ENCODE results near the gene CCDC198. TPM values are rescaled to one million over a fixed set of nuclear protein-coding genes. Genes with fewer than 3 reads are reported as not detected.
A peak's percentile ranks its signal among the peaks of the same experiment; 100 is the strongest.

Gene CCDC198, protein sequence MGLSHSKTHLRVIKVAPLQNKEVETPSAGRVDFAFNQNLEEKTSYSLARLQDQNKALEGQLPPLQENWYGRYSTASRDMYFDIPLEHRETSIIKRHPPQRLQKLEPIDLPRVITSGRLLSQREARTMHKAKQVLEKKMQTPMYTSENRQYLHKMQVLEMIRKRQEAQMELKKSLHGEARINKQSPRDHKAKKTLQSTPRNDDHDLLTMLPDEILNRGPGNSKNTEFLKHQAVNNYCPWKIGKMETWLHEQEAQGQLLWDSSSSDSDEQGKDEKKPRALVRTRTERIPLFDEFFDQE
- total RNA-seq (ENCODE audit: unreplicated experiment): not detected
- long read RNA-seq: 0 reads

- no peaks in the 10 kb centered on the region for H3K9me3 Mint-ChIP-seq (ENCODE audit: unreplicated experiment)
- H3K27me3 Mint-ChIP-seq (ENCODE audit: unreplicated experiment): no peaks in the 10 kb centered on the region
- H3K27ac Mint-ChIP-seq (ENCODE audit: unreplicated experiment): no peak within 1 kb of the TSS
- no peak for TF ChIP-seq CTCF (IDR thresholded peaks at IDR 0.05; ENCODE audit: unreplicated experiment)
- no peaks in the 10 kb centered on the region for H3K4me1 Mint-ChIP-seq (ENCODE audit: unreplicated experiment)
- H3K36me3 Mint-ChIP-seq (ENCODE audit: low read depth, unreplicated experiment): no peaks in the 10 kb centered on the region
- no peak within 1 kb of the TSS for H3K4me3 Mint-ChIP-seq (ENCODE audit: unreplicated experiment)
- no peak for DNase-seq (ENCODE audit: low spot score)
These were observed at the start of gene CCDC198 for GRCh38 chr14:57493467-57494181. TSS of gene CCDC198 (minus strand) at chr14:57493857. CDS start at chr14:57493715, 142 bp downstream.

GRCh38 chr14:57533214-57533613, 39.6 kb upstream of the CCDC198 start:
- peak; percentile 27 for DNase-seq (ENCODE audit: low spot score)

DNA sequence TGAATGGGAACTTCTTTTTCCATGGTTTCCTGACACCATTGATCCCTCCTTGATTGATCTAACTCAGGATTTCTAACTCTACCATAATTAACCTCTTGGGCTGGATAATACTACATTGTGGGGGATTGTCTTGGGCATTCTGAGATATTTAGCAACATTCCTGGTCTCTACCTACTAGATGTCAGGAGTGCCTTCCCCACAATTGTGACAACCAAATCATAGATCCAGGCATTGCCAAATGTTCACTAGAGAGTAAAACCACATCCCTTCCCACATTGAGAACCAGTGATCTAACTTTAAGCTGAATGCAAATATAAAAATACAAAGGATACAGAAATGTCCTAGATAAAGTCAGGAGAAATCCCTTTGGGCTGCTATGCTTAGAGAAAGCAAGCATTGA, 36.9 kb upstream of the CCDC198 start:
- H3K9me3 Mint-ChIP-seq (ENCODE audit: unreplicated experiment): no peaks in the 10 kb centered on the region
- H3K36me3 Mint-ChIP-seq (ENCODE audit: low read depth, unreplicated experiment): no peaks in the 10 kb centered on the region
- no peak for DNase-seq (ENCODE audit: low spot score)
- no peaks in the 10 kb centered on the region for H3K27me3 Mint-ChIP-seq (ENCODE audit: unreplicated experiment)
- H3K4me3 Mint-ChIP-seq (ENCODE audit: unreplicated experiment): no peak overlapping the region
- no peaks in the 10 kb centered on the region for H3K4me1 Mint-ChIP-seq (ENCODE audit: unreplicated experiment)
- no peak overlapping the region for H3K27ac Mint-ChIP-seq (ENCODE audit: unreplicated experiment)
- no peak for TF ChIP-seq CTCF (IDR thresholded peaks at IDR 0.05; ENCODE audit: unreplicated experiment)

More at GRCh38 chr14:57533214-57533613, 39.6 kb upstream of the CCDC198 start:
- no peaks in the 10 kb centered on the region for H3K36me3 Mint-ChIP-seq (ENCODE audit: low read depth, unreplicated experiment)
- H3K27ac Mint-ChIP-seq (ENCODE audit: unreplicated experiment): no peak overlapping the region
- no peak overlapping the region for H3K4me3 Mint-ChIP-seq (ENCODE audit: unreplicated experiment)
- peak; percentile 68 for TF ChIP-seq CTCF (IDR thresholded peaks at IDR 0.05; ENCODE audit: unreplicated experiment)
- H3K4me1 Mint-ChIP-seq (ENCODE audit: unreplicated experiment): no peaks in the 10 kb centered on the region
- no peaks in the 10 kb centered on the region for H3K9me3 Mint-ChIP-seq (ENCODE audit: unreplicated experiment)
- no peaks in the 10 kb centered on the region for H3K27me3 Mint-ChIP-seq (ENCODE audit: unreplicated experiment)

GRCh38 chr14:57526942-57527341, 33.3 kb upstream of the CCDC198 start:
- H3K27me3 Mint-ChIP-seq (ENCODE audit: unreplicated experiment): no peaks in the 10 kb centered on the region
- no peaks in the 10 kb centered on the region for H3K36me3 Mint-ChIP-seq (ENCODE audit: low read depth, unreplicated experiment)
- H3K4me1 Mint-ChIP-seq (ENCODE audit: unreplicated experiment): no peaks in the 10 kb centered on the region
- H3K27ac Mint-ChIP-seq (ENCODE audit: unreplicated experiment): no peak overlapping the region
- H3K9me3 Mint-ChIP-seq (ENCODE audit: unreplicated experiment): no peaks in the 10 kb centered on the region
- DNase-seq (ENCODE audit: low spot score): peak; percentile 42
- TF ChIP-seq CTCF (IDR thresholded peaks at IDR 0.05; ENCODE audit: unreplicated experiment): peak; percentile 29
- H3K4me3 Mint-ChIP-seq (ENCODE audit: unreplicated experiment): no peak overlapping the region

GRCh38 chr14:57519043-57519442, 25.4 kb upstream of the CCDC198 start:
- Mint-ChIP-seq H3K27me3 (ENCODE audit: unreplicated experiment) (no peaks in the 10 kb centered on the region), H3K4me1 (ENCODE audit: unreplicated experiment) (peaks cover 5% of the 10 kb centered on the region), H3K9me3 (ENCODE audit: unreplicated experiment) (no peaks in the 10 kb centered on the region), H3K4me3 (ENCODE audit: unreplicated experiment) (no peak overlapping the region), H3K36me3 (ENCODE audit: low read depth, unreplicated experiment) (no peaks in the 10 kb centered on the region), H3K27ac (ENCODE audit: unreplicated experiment) (no peak overlapping the region)
- DNase-seq (ENCODE audit: low spot score): no peak
- TF ChIP-seq CTCF (IDR thresholded peaks at IDR 0.05; ENCODE audit: unreplicated experiment): no peak
